ENCODE data around the gene EEF2K. TPM values are rescaled to one million over a fixed set of nuclear protein-coding genes. Genes with fewer than 3 reads are reported as not detected.

The EEF2K gene
- total RNA-seq, 2 donors from 2014 or later, result 9.8 to 15.8 TPM

- no peak overlapping the region for H3K27ac ChIP-seq (ENCODE audit: low read depth, low read length)
- Mint-ChIP-seq H3K27me3 (ENCODE audit: insufficient read depth) (no peaks in the 10 kb centered on the region), H3K27ac (no peak overlapping the region), H3K36me3 (ENCODE audit: low read depth) (peaks cover 60% of the 10 kb centered on the region), H3K4me1 (no peaks in the 10 kb centered on the region), H3K4me3 (no peak overlapping the region), H3K9me3 (no peaks in the 10 kb centered on the region)
- WGBS, 2 experiments (ENCODE audit: insufficient coverage in 1 of 2, insufficient read length in 1 of 2), result 93 to 94% methylated on average over 8 to 11 of the region's 11 CpGs
- no peak overlapping the region for H3K9ac ChIP-seq (ENCODE audit: extremely low read depth, low read length, poor library complexity, severe bottlenecking)
- no peaks in the 10 kb centered on the region for H3K9me3 ChIP-seq (ENCODE audit: control insufficient read depth, low read length)
- no peak overlapping the region for H3K4me3 ChIP-seq (ENCODE audit: low read length)
- DNase-seq, result peak; percentile 32
- no peaks in the 10 kb centered on the region for H3K27me3 ChIP-seq (ENCODE audit: control insufficient read depth, insufficient read depth, low read length, poor library complexity, severe bottlenecking)
- H3K4me1 ChIP-seq (ENCODE audit: control insufficient read depth, insufficient read depth, low read length), result no peaks in the 10 kb centered on the region
- peaks cover 63% of the 10 kb centered on the region for H3K36me3 ChIP-seq (ENCODE audit: control insufficient read depth, insufficient read depth, low read length)
- no peak for TF ChIP-seq CTCF (conservative IDR thresholded peaks at IDR 0.05)
These were observed 116.0 kb downstream of the EEF2K start for GRCh38 chr16:22322021-22322471.

- DNase-seq, result peak; percentile 38
- Histone ChIP-seq H3K9ac (ENCODE audit: extremely low read depth, low read length, poor library complexity, severe bottlenecking) (no peak overlapping the region), H3K36me3 (ENCODE audit: control insufficient read depth, insufficient read depth, low read length) (peaks cover 63% of the 10 kb centered on the region), H3K9me3 (ENCODE audit: control insufficient read depth, low read length) (no peaks in the 10 kb centered on the region), H3K27me3 (ENCODE audit: control insufficient read depth, insufficient read depth, low read length, poor library complexity, severe bottlenecking) (no peaks in the 10 kb centered on the region), H3K4me3 (ENCODE audit: low read length) (no peak overlapping the region), H3K4me1 (ENCODE audit: control insufficient read depth, insufficient read depth, low read length) (no peaks in the 10 kb centered on the region), H3K27ac (ENCODE audit: low read depth, low read length) (no peak overlapping the region)
- no peaks in the 10 kb centered on the region for H3K4me1 Mint-ChIP-seq
- H3K27me3 Mint-ChIP-seq (ENCODE audit: insufficient read depth), result no peaks in the 10 kb centered on the region
- H3K9me3 Mint-ChIP-seq, result no peaks in the 10 kb centered on the region
- TF ChIP-seq CTCF (conservative IDR thresholded peaks at IDR 0.05), result no peak
- peaks cover 58% of the 10 kb centered on the region for H3K36me3 Mint-ChIP-seq (ENCODE audit: low read depth)
- no peak overlapping the region for H3K27ac Mint-ChIP-seq
- 93 to 96% methylated on average over 12 to 17 of the region's 17 CpGs for WGBS, 2 experiments (ENCODE audit: insufficient coverage in 1 of 2, insufficient read length in 1 of 2)
- no peak overlapping the region for H3K4me3 Mint-ChIP-seq
These were observed 116.7 kb downstream of the EEF2K start for GRCh38 chr16:22322741-22323140.

- no peaks in the 10 kb centered on the region for H3K27me3 ChIP-seq (ENCODE audit: control insufficient read depth, insufficient read depth, low read length, poor library complexity, severe bottlenecking)
- TF ChIP-seq CTCF (conservative IDR thresholded peaks at IDR 0.05), result no peak
- H3K4me1 ChIP-seq (ENCODE audit: control insufficient read depth, insufficient read depth, low read length), result no peaks in the 10 kb centered on the region
- no peak overlapping the region for H3K27ac Mint-ChIP-seq
- DNase-seq, result peak; percentile 35
- H3K4me3 ChIP-seq (ENCODE audit: low read length), result no peak overlapping the region
- H3K36me3 ChIP-seq (ENCODE audit: control insufficient read depth, insufficient read depth, low read length), result peaks cover 63% of the 10 kb centered on the region
- WGBS, 2 experiments (ENCODE audit: insufficient coverage in 1 of 2, insufficient read length in 1 of 2), result 92% methylated on average over 7 to 12 of the region's 12 CpGs
- H3K27ac ChIP-seq (ENCODE audit: low read depth, low read length), result no peak overlapping the region
- H3K9ac ChIP-seq (ENCODE audit: extremely low read depth, low read length, poor library complexity, severe bottlenecking), result no peak overlapping the region
- no peaks in the 10 kb centered on the region for H3K9me3 Mint-ChIP-seq
- no peaks in the 10 kb centered on the region for H3K4me1 Mint-ChIP-seq
- peaks cover 60% of the 10 kb centered on the region for H3K36me3 Mint-ChIP-seq (ENCODE audit: low read depth)
- no peak overlapping the region for H3K4me3 Mint-ChIP-seq
- no peaks in the 10 kb centered on the region for H3K27me3 Mint-ChIP-seq (ENCODE audit: insufficient read depth)
- no peaks in the 10 kb centered on the region for H3K9me3 ChIP-seq (ENCODE audit: control insufficient read depth, low read length)
These were observed 117.3 kb downstream of the EEF2K start for GRCh38 chr16:22323173-22323958.

Data from endodermal cell (in vitro differentiated cells).